HL-60 (cell line): ENCODE measurements around the gene INTS1.

Experiments used
- DNase-seq, 2 experiments: peaks; one replicate each; pipeline ENCODE4 v3.0.0-alpha.2; 2010 to 2020; ENCODE audit warnings: low read depth in 1 of 2, low spot score in 1 of 2
- H3K27ac ChIP-seq: fragments of 250-450 bp; sonication (Bioruptor Pico); replicated peaks from 2 replicates; pipeline ENCODE4 v1.5.1; 2020; ENCODE audit warnings: mild to moderate bottlenecking, moderate library complexity
- H3K27me3 ChIP-seq: fragments of 250-450 bp; sonication (Bioruptor Pico); 2 replicates; pipeline ENCODE4 v1.5.1; 2021; ENCODE audit warnings: mild to moderate bottlenecking, moderate library complexity; ENCODE audit not compliant: insufficient read depth, poor library complexity, severe bottlenecking
- H3K4me3 ChIP-seq: replicated peaks from 2 replicates; pipeline ENCODE4 v1.5.1; 2011; ENCODE audit warnings: mild to moderate bottlenecking, control low read depth, low read length; ENCODE audit not compliant: insufficient read depth
- GABPA ChIP-seq: IDR thresholded peaks from 2 replicates; pipeline ENCODE4 v1.6.1; 2012; ENCODE audit warnings: low read depth
- POLR2AphosphoS5 ChIP-seq: IDR thresholded peaks from 2 replicates; pipeline ENCODE4 v1.6.1; 2012; ENCODE audit warnings: low read depth
- SPI1 ChIP-seq: IDR thresholded peaks from 2 replicates; pipeline ENCODE4 v1.6.1; 2012; ENCODE audit warnings: low read depth, mild to moderate bottlenecking, borderline replicate concordance
- TF ChIP-seq, protein P1 (sequence below): IDR thresholded peaks from one replicate; pipeline ENCODE4 v1.5.1; 2011; ENCODE audit warnings: low read length, control low read depth, inconsistent platforms; ENCODE audit not compliant: insufficient read depth
- TF ChIP-seq, protein P2 (sequence below): IDR thresholded peaks from 2 replicates; pipeline ENCODE4 v1.6.1; 2012; ENCODE audit warnings: low read depth; ENCODE audit not compliant: insufficient replicate concordance

Gene INTS1

DNA sequence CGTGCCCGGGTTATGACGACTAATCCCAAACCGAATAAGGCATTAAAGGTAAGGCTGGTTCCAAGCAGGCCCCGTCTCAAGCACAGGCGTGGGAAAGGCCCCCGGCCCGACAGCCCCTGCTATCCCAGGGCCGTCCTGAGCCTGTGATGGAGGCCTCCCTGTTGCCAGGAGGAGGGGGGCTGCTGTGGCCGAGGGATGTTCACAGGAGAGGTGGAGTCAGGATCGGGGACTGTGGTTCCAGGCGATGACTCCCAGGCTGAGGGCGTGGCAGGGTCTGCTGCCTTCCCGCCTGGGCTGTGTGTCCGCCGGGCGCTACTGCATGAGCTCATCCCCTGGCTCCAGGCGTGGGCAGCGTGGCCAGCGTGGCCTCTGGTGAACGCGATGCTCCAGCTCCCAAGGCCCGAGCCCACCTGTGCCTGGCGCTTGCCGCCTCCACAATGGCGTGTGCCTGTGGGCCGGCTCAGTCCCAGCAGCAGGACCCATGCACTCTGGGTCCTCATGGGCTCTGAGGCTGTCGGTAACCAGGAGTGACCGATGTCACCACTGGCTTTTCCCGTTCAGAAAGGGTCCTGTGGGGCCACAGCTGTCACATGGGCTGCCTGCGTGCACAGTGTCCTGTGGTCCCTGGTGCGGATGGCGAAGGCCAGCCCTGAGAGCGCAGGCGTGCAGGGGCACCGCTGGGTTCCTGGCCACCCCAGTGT, 35.1 kb upstream of the INTS1 start:
- no peak for DNase-seq
- Histone ChIP-seq H3K4me3 (no peak overlapping the region), H3K27ac (no peak overlapping the region)

DNA sequence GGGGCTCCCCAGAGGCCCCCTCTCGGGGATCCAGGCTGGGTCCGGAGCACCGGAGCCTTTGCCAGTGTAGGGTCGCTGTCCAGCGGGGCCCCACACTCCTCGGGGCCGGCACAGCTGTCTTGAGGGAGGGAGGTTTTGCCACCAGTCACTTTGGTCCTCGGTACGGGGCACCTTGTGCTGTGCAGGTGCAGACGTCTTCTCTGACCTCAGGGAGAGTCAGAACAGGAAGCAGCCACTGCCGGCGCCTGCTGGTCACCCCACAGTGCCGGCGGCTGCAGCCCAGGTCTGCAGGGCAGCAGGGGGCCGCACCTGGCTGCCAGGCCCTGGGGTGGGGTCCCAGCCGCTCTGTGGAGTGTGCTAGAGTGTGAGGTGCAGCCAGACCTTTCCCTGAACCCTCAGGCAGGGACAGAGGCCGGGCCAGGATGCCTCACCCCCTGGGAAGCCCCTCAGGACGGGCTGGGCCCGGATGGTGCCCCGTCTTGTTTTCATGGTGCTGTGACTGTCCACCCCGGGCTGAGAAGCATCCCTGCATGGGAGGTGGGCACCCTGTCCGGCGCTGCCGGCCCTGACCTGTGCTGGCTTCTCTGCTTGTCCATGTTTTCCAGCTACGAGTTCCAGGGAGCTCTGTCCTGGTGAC, 34.5 kb upstream of the INTS1 start:
- Histone ChIP-seq H3K27ac (no peak overlapping the region), H3K27me3 (no peaks in the 10 kb centered on the region), H3K4me3 (no peak overlapping the region)
- TF ChIP-seq GABPA = no peak
- TF ChIP-seq, protein P1, sequence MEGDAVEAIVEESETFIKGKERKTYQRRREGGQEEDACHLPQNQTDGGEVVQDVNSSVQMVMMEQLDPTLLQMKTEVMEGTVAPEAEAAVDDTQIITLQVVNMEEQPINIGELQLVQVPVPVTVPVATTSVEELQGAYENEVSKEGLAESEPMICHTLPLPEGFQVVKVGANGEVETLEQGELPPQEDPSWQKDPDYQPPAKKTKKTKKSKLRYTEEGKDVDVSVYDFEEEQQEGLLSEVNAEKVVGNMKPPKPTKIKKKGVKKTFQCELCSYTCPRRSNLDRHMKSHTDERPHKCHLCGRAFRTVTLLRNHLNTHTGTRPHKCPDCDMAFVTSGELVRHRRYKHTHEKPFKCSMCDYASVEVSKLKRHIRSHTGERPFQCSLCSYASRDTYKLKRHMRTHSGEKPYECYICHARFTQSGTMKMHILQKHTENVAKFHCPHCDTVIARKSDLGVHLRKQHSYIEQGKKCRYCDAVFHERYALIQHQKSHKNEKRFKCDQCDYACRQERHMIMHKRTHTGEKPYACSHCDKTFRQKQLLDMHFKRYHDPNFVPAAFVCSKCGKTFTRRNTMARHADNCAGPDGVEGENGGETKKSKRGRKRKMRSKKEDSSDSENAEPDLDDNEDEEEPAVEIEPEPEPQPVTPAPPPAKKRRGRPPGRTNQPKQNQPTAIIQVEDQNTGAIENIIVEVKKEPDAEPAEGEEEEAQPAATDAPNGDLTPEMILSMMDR = no peak
- TF ChIP-seq, protein P2, sequence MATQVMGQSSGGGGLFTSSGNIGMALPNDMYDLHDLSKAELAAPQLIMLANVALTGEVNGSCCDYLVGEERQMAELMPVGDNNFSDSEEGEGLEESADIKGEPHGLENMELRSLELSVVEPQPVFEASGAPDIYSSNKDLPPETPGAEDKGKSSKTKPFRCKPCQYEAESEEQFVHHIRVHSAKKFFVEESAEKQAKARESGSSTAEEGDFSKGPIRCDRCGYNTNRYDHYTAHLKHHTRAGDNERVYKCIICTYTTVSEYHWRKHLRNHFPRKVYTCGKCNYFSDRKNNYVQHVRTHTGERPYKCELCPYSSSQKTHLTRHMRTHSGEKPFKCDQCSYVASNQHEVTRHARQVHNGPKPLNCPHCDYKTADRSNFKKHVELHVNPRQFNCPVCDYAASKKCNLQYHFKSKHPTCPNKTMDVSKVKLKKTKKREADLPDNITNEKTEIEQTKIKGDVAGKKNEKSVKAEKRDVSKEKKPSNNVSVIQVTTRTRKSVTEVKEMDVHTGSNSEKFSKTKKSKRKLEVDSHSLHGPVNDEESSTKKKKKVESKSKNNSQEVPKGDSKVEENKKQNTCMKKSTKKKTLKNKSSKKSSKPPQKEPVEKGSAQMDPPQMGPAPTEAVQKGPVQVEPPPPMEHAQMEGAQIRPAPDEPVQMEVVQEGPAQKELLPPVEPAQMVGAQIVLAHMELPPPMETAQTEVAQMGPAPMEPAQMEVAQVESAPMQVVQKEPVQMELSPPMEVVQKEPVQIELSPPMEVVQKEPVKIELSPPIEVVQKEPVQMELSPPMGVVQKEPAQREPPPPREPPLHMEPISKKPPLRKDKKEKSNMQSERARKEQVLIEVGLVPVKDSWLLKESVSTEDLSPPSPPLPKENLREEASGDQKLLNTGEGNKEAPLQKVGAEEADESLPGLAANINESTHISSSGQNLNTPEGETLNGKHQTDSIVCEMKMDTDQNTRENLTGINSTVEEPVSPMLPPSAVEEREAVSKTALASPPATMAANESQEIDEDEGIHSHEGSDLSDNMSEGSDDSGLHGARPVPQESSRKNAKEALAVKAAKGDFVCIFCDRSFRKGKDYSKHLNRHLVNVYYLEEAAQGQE = no peak
- TF ChIP-seq SPI1 = no peak
- no peak for TF ChIP-seq POLR2AphosphoS5
- no peak for DNase-seq

More for the DNA sequence above, 35.1 kb upstream of the INTS1 start:
- no peak for TF ChIP-seq POLR2AphosphoS5
- TF ChIP-seq, protein P1 = no peak
- TF ChIP-seq SPI1 = no peak
- TF ChIP-seq, protein P2 = no peak
- no peak for TF ChIP-seq GABPA
- no peaks in the 10 kb centered on the region for H3K27me3 ChIP-seq

DNA sequence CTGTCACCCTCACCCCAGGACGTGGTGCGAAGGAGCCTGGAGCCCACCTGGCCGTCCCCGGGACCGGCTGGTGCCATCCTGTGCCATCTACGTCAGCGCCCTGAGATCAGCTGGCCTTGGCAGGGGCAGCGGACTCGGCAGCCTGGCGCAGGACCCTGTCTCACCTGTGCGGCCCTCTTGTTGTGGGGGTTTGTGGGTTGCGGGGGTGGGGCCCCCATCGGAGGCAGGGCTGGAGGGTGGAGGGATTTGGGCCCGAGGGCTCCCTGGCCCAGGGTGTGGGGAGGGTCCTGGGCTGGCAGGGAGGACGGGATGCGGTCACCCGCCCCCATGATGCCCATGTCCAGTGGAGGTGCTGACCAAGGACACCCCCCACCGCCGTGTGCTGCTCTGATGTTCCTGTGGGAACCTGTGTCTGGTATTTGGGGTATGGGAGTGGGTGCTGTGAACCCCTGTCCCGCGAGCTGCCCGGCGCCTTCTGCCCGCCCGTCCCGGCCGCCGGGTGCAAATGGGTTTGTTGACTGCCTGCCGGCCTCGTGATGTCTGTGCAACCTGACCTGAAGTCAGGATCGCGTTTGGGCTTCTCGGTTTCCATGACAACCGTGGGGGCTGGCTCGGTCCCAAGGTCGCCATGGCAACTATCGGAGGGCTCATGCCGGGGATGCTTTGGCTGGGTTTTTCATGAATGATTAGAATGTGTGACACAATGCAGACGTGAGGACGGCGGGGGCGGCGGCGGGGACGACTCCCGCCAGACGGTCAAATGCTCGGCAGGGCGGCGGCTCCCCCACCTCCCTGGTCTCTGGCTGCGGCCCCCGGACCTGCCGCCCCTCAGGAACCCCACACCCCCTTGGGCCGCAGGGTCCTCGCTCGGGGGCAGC, 33.6 kb upstream of the INTS1 start:
- DNase-seq = peak in 1 of 2 experiments; percentile 52
- no peak overlapping the region for H3K4me3 ChIP-seq
- no peak for TF ChIP-seq GABPA
- no peak for TF ChIP-seq POLR2AphosphoS5
- TF ChIP-seq, protein P1 = no peak
- TF ChIP-seq SPI1 = no peak
- TF ChIP-seq, protein P2 = no peak

More for the DNA sequence above, 33.6 kb upstream of the INTS1 start:
- Histone ChIP-seq H3K27ac (no peak overlapping the region), H3K27me3 (no peaks in the 10 kb centered on the region)
